ENCODE measurements around the gene SUPT3H.
"Not testable (repeated sequence)": the region's sequence is repeated elsewhere in the genome, so short reads cannot be mapped to it uniquely, and the experiment has no call there.

SUPT3H gene

DNA sequence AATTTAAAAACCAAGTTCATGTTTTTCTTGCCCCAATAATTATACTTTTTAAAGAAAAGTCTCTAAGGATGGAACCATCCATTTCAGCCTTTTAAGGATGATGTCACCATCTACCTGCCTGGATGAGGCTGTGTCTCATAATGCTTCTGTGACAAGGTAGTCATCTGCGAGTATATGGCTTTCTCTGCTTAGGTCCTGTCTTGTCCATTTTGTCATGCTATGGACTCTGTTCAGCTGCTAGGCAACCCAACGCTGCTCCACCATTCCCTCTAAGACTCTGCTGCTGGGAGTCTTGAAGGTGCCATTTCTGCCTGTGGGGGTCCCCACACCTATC, 509.4 kb downstream of the SUPT3H start:
- no peak for DNase-seq

DNA sequence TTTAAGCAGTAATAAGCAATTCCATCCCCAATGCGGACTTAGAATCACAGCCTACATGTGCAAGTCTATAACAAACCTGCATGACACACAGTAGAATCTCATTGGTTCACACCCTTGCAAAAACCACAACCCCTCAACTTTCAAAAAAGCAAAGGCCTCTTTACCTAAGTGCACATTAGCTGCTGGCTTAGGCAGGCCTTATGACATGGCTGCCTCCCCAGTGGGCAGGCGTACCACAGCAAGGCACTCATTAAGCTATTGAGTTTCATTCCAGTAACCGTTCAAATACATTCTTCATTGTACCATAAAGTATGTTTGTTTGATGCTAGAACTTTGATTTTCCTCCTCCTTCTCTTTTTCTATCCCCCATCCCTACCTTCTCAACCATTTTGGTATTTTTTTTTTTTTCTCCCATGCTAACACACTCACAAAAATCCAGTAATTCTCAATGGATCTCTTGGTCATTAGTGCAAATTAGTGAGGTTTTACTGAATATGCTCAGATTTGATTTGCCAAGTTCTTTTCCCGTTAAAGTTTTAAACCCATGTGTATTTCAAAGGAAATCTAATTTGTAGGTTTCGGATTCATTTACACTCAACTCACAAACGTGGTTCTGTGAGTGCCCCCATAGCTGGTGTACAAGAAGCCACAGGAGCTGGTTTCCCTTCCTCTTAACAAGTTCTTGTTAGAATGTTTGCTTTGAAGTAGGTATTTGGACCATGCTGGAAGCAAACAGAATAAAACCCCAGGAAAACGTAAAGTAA, 510.0 kb downstream of the SUPT3H start:
- no peak for DNase-seq

GRCh38 chr6:44865184-44865583, 512.5 kb downstream of the SUPT3H start:
- DNase-seq = not testable (repeated sequence)

GRCh38 chr6:44859901-44860410, 517.8 kb downstream of the SUPT3H start:
- no peak for DNase-seq

GRCh38 chr6:44858998-44859397, 518.7 kb downstream of the SUPT3H start:
- peak; percentile 9 for DNase-seq

DNA sequence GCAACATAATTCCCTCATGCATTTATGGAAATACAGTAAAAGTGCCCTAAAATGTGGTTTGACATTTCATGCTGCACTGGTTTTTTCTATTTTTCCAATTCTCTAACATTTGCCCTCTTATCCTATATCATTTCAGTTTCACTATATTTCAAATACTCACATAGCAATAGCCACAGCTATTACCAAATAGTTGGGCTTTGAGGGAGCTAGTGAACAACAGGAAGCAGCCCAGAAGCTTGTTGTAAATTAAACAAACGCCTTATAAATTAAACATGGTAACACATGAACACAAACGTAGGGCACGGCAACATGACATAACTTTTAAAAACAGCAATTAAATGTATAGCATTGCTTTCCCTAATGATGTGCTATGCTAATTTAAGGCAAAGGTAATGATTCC, 521.3 kb downstream of the SUPT3H start:
- DNase-seq = no peak

DNA sequence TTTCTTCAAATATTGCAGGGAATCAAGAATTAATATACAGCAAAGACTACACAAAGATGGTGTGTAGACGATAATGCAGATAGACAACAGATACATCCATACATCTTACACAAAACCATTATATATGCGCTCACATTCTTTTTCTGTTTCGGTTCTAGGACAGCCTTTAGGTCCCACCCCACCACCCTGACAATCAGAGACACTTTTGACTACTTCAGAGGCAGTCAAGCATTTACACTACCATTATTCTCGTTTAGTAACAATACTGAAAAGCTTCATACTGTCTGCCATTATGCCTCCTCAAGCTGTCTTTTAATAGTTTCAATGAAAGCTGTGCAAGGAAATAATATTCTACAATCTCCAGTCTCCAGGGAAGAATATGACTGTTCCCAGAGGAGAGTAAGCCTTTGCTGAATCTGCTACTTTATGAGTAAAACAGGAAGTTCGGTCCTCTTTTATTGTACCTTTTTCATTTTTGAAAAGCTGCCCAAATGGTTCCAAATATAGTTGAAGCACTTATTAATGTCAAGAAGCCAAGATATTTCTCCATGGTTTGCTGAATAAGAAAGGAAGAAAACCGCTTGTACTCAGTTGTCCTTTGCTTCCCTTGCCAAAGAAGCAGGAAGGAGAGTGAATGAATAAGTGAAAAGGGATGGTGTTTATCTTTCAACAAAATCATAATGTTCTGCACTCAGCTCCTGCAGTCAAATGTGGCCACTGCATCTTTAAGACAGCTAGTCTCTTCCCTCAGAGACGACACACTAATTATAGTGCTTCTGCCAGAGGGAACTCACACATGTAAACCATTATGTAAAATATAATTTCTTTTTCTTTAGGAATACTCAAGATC, 521.9 kb downstream of the SUPT3H start:
- DNase-seq = peak; percentile 58

GRCh38 chr6:44854712-44855443, 522.9 kb downstream of the SUPT3H start:
- no peak for DNase-seq

- peak; percentile 40 for DNase-seq
Measured at GRCh38 chr6:44851176-44851575, 526.6 kb downstream of the SUPT3H start.

GRCh38 chr6:44850312-44850711, 527.4 kb downstream of the SUPT3H start:
- peak; percentile 15 for DNase-seq

GRCh38 chr6:44849806-44850205, 527.9 kb downstream of the SUPT3H start:
- no peak for DNase-seq

DNA sequence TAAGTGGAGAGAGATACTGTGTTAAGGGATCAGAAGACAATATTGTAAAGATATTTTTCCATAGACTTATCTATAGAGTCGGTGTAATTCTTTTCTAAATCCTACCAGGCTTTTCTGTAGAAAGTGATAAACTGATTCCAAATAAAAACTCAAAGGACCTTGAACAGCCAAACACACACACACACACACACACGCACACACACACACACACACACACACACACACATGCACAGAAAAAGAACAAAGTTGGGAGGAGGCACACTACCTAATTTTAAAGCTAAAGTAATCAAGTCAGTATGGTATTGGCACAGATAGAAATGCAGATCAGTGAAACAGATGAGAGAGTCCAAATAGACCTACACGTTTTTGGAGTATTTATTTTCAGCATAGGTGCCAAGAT, 534.0 kb downstream of the SUPT3H start:
- DNase-seq = no peak

DNA sequence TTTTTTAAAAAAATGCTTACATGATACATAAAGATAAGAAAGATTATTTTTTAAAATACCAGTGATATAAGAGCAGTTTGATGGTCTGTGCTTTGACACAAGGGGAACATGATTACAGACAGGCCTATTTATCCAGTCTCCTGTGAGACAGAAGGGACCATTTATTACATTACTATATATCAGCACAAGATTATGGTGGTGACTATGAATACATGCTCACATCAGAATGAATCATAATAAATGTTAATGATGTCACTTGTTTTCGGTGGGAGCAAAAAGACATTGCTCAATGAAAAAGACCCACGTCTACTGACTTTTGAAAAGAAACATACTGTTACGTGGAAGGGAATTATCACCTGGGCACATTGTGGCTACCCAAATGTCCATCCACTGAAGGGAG, 535.1 kb downstream of the SUPT3H start:
- DNase-seq = no peak

DNA sequence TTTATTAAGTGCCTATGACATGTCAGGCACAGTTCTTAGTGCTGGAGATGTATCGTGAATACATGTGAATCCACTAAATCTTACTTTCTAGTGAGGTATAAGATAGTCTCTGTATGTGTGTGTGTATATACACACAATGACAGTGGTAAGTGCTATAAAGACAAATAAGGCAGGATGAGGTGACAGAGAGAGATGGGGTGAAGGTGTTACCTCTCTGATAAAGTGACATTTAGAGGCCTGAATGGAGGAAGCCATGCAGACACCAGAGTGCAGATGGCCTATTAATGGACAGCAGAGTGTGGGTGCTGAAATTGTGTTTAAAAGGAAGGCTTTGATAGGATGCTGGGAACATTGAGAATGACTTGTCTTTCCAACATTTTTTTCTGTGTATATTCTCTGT, 535.9 kb downstream of the SUPT3H start:
- no peak for DNase-seq

- DNase-seq = no peak
Measured at GRCh38 chr6:44837741-44838140, 540.0 kb downstream of the SUPT3H start.

DNA sequence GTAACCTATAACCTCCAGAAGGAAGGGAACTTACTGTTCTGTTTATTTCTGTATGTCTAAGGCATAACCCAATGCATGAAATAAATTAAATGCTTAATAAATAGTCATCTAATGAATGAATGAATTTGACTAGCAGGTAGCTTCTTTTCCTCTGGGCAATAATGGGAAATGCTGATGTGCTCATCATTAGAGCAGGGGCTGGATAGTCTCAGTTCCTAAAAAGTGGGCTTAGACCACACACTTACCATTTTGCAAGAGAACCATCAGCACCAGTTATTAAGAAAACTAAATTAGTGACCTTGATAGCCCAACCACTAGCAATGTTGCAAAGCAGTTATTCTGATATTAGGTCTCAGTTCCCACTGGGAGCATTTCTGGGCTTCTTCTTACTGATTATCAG, 540.5 kb downstream of the SUPT3H start:
- DNase-seq = no peak

DNA sequence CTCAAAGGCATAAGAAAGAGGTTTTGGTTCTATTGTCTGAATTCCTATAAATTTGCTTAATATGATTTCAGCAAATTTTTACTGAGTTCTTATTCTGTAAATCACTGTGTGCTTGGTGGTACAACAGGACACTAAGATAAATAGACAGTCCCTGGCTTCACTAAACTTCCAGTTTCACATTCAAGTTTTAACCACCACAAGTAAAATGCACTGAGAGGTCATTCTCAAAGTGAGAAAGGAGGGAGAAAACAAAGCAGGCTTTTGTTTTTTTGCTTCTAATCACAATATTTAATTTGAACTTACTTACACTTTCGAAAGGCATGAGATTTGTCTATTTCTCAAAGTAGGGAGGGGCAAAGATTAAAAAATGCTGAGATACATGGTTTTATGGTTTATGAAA, 544.5 kb downstream of the SUPT3H start:
- no peak for DNase-seq

DNA sequence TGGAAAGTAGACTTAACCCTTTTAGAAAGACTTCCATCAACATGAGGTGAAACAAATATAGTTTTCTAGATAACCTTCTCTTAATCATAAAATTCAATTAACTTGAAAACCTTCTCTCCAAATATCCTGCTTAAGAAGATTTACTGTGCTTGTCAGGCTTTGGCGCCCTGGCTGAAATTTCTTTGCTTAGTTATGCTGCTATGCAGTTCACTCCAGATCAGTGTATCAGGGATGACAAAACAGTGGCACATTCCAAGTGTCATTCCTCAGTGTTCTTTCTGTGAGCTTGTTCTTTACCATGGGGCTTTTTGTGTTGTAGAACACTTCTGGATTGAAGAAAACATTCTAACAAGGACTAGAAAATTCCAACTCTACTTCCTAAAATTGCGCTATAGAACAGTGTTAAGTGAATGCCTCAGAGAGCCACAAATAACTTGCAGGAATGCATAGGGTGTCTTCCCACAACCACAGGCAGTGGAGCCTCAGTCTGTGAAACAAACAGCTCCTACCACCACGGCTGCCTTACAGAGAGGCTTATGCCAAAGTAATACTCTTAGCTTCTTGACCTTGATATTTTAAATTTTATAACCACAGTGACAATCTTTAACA, 546.6 kb downstream of the SUPT3H start:
- DNase-seq = peak; percentile 87

GRCh38 chr6:44829836-44830235, 547.9 kb downstream of the SUPT3H start:
- DNase-seq = peak; percentile 61

DNA sequence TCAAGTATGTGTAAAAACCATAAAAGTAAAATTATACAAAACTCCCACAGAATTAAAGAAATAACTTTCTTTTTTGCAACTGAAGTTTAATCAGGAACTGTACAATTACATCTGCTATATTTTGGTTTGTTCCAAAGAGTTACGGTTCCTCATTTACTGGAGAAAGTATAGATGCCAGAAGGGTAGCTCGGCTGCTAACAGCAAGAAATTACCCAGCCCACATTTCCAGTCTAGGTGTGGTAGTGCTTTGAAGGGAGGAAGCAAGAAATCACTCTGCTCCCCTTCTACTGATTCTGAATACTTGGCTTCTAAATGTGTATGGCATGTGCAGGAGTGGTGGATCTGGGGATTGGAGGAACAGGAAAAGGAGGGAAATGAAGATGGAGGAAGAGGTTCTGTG, 549.0 kb downstream of the SUPT3H start:
- no peak for DNase-seq

- DNase-seq = no peak
Measured at GRCh38 chr6:44826025-44826676, 551.6 kb downstream of the SUPT3H start.

DNA sequence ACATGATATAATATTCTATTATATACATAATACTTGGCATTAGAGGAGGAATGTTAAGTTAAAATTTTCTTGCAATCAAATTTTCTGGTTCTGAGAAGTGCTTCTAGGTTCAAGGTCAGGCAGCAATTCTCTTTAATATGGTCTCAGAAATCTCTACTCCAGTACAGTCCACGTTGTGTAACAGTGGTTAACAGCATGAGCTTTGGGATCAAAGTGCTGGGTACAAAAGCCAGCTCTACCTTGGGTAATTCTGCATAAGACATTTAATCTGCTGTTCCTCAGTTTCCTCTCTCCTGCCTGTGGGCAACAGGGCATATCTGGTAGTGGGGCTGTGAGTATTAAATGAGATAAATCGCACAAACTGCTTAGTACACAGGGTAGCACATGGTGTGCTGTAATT, 552.5 kb downstream of the SUPT3H start:
- DNase-seq = no peak
